Loucy (cell line): ENCODE measurements around the gene DND1.
"Not testable (repeated sequence)": the region's sequence is repeated elsewhere in the genome, so short reads cannot be mapped to it uniquely, and the experiment has no call there.

Experiments used
- H2AFZ ChIP-seq: fragments of 200-600 bp; sonication (generic); 2 replicates; pipeline ENCODE4 v1.6.0; 2016; ENCODE audit warnings: antibody characterized with exemption, mild to moderate bottlenecking, low read length, moderate library complexity
- H3F3A ChIP-seq: fragments of 200-600 bp; 2 replicates; pipeline ENCODE4 v1.6.0; 2016; ENCODE audit warnings: antibody characterized with exemption, low read depth, mild to moderate bottlenecking
- H3K27me3 ChIP-seq: fragments of 200-600 bp; sonication (generic); 2 replicates; pipeline ENCODE4 v1.6.1; 2014; ENCODE audit warnings: low read length, mild to moderate bottlenecking; ENCODE audit not compliant: insufficient read depth, poor library complexity, severe bottlenecking
- H3K36me3 ChIP-seq: fragments of 200-600 bp; sonication (generic); 2 replicates; pipeline ENCODE4 v1.6.1; 2016; ENCODE audit warnings: low read length; ENCODE audit not compliant: insufficient read depth
- H3K4me1 ChIP-seq: fragments of 200-600 bp; sonication (generic); 2 replicates; pipeline ENCODE4 v1.5.1; 2014; ENCODE audit warnings: low read length, mild to moderate bottlenecking; ENCODE audit not compliant: insufficient read depth, poor library complexity, severe bottlenecking
- H3K4me2 ChIP-seq: fragments of 200-600 bp; sonication (generic); 2 replicates; pipeline ENCODE4 v1.6.0; 2014; ENCODE audit warnings: antibody characterized with exemption, low read length, low read depth, mild to moderate bottlenecking; ENCODE audit not compliant: poor library complexity, severe bottlenecking
- H3K4me3 ChIP-seq: fragments of 200-600 bp; sonication (generic); 2 replicates; pipeline ENCODE4 v1.5.1; 2014; ENCODE audit warnings: low read length, mild to moderate bottlenecking, mixed read lengths; ENCODE audit not compliant: poor library complexity, severe bottlenecking
- H3K79me2 ChIP-seq: fragments of 200-600 bp; sonication (generic); 2 replicates; pipeline ENCODE4 v1.6.1; 2014; ENCODE audit warnings: low read length; ENCODE audit not compliant: insufficient read depth
- H3K9ac ChIP-seq: fragments of 200-600 bp; sonication (generic); 2 replicates; pipeline ENCODE4 v1.6.0; 2014; ENCODE audit warnings: mild to moderate bottlenecking, low read depth, low read length, moderate library complexity; ENCODE audit not compliant: poor library complexity, severe bottlenecking
- H3K9me2 ChIP-seq: fragments of 200-600 bp; sonication (generic); replicated peaks from 2 replicates; pipeline ENCODE4 v1.6.1; 2016; ENCODE audit warnings: low read depth, low read length, mixed read lengths
- H3K9me3 ChIP-seq: fragments of 200-600 bp; sonication (generic); 2 replicates; pipeline ENCODE4 v1.6.1; 2014; ENCODE audit warnings: mild to moderate bottlenecking, antibody characterized with exemption, low read length, low read depth; ENCODE audit not compliant: insufficient read depth
- H4K20me1 ChIP-seq: fragments of 200-600 bp; sonication (generic); 2 replicates; pipeline ENCODE4 v1.6.0; 2014; ENCODE audit warnings: antibody characterized with exemption, low read length, mild to moderate bottlenecking; ENCODE audit not compliant: insufficient read depth, poor library complexity, severe bottlenecking
- EZH2phosphoT487 ChIP-seq: fragments of 200-600 bp; IDR thresholded peaks from 2 replicates; pipeline ENCODE4 v1.6.1; 2018; ENCODE audit warnings: antibody characterized with exemption, mild to moderate bottlenecking, moderate library complexity, borderline replicate concordance
- TF ChIP-seq, protein P1 (sequence below): fragments of 200-600 bp; sonication (generic); conservative IDR thresholded peaks from 2 replicates; pipeline ENCODE4 v1.5.1; 2014; ENCODE audit warnings: mild to moderate bottlenecking, antibody characterized with exemption, low read length

Gene DND1

DNA sequence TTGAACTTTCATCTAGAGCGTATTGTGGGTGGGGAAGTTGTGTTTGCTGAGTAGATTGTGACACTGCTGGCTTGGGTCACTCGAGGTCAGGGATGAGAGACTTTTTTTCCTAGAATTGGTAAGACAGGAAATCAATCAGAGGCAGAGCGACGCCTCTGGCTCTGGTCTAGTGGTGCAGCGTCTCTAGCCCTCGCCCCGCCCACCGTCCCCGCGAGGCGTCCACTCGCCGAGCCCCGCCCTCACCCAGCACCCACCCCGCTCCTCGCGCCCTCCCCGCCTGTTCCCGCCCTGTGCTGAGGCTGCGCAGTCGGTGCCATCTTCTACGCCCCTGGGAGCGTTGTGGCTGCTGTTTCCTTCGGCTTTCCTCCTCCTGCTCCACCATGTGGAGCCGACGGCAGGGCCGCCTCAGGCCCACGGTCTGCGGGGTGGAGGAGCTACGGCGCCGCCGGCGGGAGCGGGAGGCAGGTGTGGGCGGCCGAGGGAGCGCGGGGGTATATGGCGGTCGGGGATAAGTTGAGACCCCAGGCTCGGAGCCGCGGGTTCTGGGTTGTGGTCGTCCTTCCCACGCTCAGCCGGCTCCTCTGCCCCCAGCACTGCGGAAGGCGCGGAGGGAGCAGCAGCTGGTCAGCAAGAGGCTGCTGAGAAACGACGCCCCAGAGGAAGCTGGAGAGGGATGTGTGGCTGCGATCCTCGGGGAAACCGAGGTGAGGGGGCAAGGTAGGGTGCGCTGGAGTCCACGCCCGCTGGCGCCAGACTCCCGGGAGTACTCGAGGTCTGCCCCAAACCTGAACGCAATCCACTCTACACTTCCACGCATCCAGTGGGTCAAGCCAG, 34.0 kb downstream of the DND1 start, which contains the start of gene TMCO6:
Gene TMCO6 (plus strand): TSS at position 304 of the 834 bp plus-strand sequence. CDS start 77 bp downstream, at position 381.
- Histone ChIP-seq H3K4me3 (peak within 1 kb of the TSS; percentile 75), H3K36me3 (no peaks in the 10 kb centered on the region), H4K20me1 (no peaks in the 10 kb centered on the region), H3K4me2 (peak within 1 kb of the TSS; percentile 80), H3K79me2 (peaks cover 9% of the 10 kb centered on the region; the same call in 1 of the 2 replicates), H2AFZ (peak within 1 kb of the TSS; percentile 93), H3K27me3 (no peaks in the 10 kb centered on the region), H3F3A (no peaks in the 10 kb centered on the region), H3K9me3 (no peaks in the 10 kb centered on the region), H3K4me1 (peaks cover 10% of the 10 kb centered on the region), H3K9ac (peak within 1 kb of the TSS; percentile 89), H3K9me2 (no peaks in the 10 kb centered on the region)
- TF ChIP-seq EZH2phosphoT487 = no peak
- TF ChIP-seq, protein P1, sequence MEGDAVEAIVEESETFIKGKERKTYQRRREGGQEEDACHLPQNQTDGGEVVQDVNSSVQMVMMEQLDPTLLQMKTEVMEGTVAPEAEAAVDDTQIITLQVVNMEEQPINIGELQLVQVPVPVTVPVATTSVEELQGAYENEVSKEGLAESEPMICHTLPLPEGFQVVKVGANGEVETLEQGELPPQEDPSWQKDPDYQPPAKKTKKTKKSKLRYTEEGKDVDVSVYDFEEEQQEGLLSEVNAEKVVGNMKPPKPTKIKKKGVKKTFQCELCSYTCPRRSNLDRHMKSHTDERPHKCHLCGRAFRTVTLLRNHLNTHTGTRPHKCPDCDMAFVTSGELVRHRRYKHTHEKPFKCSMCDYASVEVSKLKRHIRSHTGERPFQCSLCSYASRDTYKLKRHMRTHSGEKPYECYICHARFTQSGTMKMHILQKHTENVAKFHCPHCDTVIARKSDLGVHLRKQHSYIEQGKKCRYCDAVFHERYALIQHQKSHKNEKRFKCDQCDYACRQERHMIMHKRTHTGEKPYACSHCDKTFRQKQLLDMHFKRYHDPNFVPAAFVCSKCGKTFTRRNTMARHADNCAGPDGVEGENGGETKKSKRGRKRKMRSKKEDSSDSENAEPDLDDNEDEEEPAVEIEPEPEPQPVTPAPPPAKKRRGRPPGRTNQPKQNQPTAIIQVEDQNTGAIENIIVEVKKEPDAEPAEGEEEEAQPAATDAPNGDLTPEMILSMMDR = peak; percentile 66

DNA sequence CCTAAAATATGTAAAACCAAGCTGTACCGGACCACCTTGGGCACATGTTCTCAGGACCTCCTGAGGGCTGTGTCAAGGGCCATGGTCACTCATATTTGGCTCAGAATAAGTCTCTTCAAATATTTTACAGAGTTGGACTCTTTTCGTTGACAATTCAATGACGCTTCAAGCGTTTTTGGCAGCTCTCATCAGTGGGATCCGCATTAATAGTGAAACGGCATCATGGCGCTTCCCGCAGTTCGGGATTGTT, 34.6 kb downstream of the DND1 start:
- H3K36me3 ChIP-seq, H3K9ac ChIP-seq, H3K79me2 ChIP-seq, H3K9me3 ChIP-seq, H4K20me1 ChIP-seq, H3K4me1 ChIP-seq, H3F3A ChIP-seq, H3K27me3 ChIP-seq, H3K9me2 ChIP-seq: not testable (repeated sequence)
- peak overlapping the region; percentile 75 for H3K4me3 ChIP-seq
- H3K4me2 ChIP-seq = peak overlapping the region; percentile 59
- H2AFZ ChIP-seq = peak overlapping the region; percentile 78

DNA sequence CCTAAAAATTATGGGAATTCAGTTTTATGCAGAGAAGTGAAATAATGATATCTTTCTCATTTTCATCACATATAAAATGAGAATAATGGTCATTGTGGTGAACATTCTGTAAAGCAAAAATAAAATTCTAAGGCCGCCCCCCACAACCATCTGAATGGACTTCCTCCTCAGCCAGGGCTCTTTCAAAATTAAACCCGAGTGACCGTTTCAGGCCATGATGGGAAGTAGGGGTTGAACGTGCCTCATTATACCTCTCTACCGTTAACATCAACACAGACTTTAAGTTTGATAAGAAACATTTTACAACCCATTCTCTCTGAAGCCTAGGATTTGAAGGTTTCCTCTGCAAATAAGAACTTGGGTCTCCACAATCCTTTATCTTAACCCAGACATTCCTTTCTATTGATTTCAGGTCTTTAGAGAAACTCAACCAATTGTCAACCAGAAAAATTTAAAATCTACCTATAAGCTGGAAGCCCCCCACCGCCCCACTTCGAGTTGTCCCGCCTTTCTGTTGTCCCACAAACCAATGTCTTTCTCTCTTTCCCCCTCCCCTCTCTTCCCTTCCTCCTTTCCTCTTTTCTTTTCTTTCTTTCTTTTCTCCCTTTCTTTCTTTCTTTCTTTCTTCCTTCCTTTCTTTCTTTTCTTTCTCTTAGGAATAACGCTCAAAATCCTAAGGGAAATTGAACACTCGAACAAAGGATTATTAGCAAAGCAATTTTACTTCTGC, 35.8 kb downstream of the DND1 start:
- Histone ChIP-seq H3K9ac (no peak overlapping the region), H3K9me2 (no peaks in the 10 kb centered on the region), H3K27me3 (no peaks in the 10 kb centered on the region), H3K4me2 (no peak overlapping the region), H3K9me3 (no peaks in the 10 kb centered on the region), H4K20me1 (no peaks in the 10 kb centered on the region), H3K36me3 (no peaks in the 10 kb centered on the region), H2AFZ (no peak overlapping the region; the same call in 1 of the 2 replicates), H3K4me1 (peaks cover 10% of the 10 kb centered on the region), H3K4me3 (no peak overlapping the region), H3K79me2 (peaks cover 9% of the 10 kb centered on the region; the same call in 1 of the 2 replicates), H3F3A (no peaks in the 10 kb centered on the region)
- no peak for TF ChIP-seq EZH2phosphoT487
- TF ChIP-seq, protein P1 = no peak
